Measurements from ENCODE around the gene AAMP. TPM values are rescaled to one million over a fixed set of nuclear protein-coding genes. Genes with fewer than 3 reads are reported as not detected.

Gene AAMP
- total and polyA plus RNA-seq, 4 experiments from 2014 or later: 66.2 to 101 (median 72.6) TPM

GRCh38 chr2:218252509-218253231 is 17.3 kb downstream of the AAMP start:
- peak overlapping the region in 6 of 7 donors; percentile 17 to 53 (median 34) for H3K27ac Mint-ChIP-seq
- POLR2A ChIA-PET (ENCODE audit: partially characterized antibody): interaction anchor here (0.9 to 1.9 kb wide), 4 partner anchors 21 to 34 kb away, joined by 3 to 6 read pairs (median 4); no protein-coding TSS in a partner anchor
- Histone ChIP-seq H3K27me3 (ENCODE audit: insufficient read depth, low read length) (no peaks in the 10 kb centered on the region), H3K27ac (ENCODE audit: low read depth, low read length) (no peak overlapping the region), H3K9me3 (ENCODE audit: control insufficient read depth in 1 of 2, low read length in 2 of 2) (no peaks in the 10 kb centered on the region), H3K36me3 (ENCODE audit: insufficient read depth, low read length) (peaks cover 82% of the 10 kb centered on the region), H3K4me1 (ENCODE audit: insufficient read depth, low read length) (peaks cover 9% of the 10 kb centered on the region), H3K4me3 (ENCODE audit: low read length in 2 of 2) (no peak overlapping the region)
- H3K36me3 Mint-ChIP-seq: peaks cover 60 to 88% of the 10 kb centered on the region in 2 donors
- intact Hi-C loops (cut with micrococcal nuclease): no loop called here
- peaks cover 9 to 22% (median 13%) of the 10 kb centered on the region in 4 donors for H3K4me1 Mint-ChIP-seq
- no peak for DNase-seq
- H3K9me3 Mint-ChIP-seq: no peaks in the 10 kb centered on the region
- H3K27me3 Mint-ChIP-seq: no peaks in the 10 kb centered on the region
- H3K4me3 Mint-ChIP-seq: no peak overlapping the region
- CTCF ChIA-PET (ENCODE audit: partially characterized antibody): interaction anchor here (1.0 to 10.5 kb wide), 9 partner anchors 9 to 85 kb away, joined by 3 to 157 read pairs (median 5); partner anchors contain the start of genes AAMP, CXCR1 and PNKD

GRCh38 chr2:218249691-218250090 is 20.2 kb downstream of the AAMP start:
- Mint-ChIP-seq H3K27ac (peak overlapping the region in 5 of 7 donors; percentile 35 to 83 (median 43)), H3K4me3 (peak overlapping the region in 1 of 8 donors; percentile 14), H3K27me3 (no peaks in the 10 kb centered on the region), H3K36me3 (peaks cover 64 to 86% of the 10 kb centered on the region in 2 donors), H3K4me1 (peaks cover 0 to 6% (median 6%) of the 10 kb centered on the region in 4 donors), H3K9me3 (no peaks in the 10 kb centered on the region)
- peaks cover 95% of the 10 kb centered on the region for H3K36me3 ChIP-seq (ENCODE audit: insufficient read depth, low read length)
- H3K9me3 ChIP-seq (ENCODE audit: control insufficient read depth in 1 of 2, low read length in 2 of 2): no peaks in the 10 kb centered on the region
- CTCF ChIA-PET (ENCODE audit: partially characterized antibody): no interaction called here
- no peak for DNase-seq
- intact Hi-C loops (cut with micrococcal nuclease): no loop called here
- no peaks in the 10 kb centered on the region for H3K27me3 ChIP-seq (ENCODE audit: insufficient read depth, low read length)
- H3K4me1 ChIP-seq (ENCODE audit: insufficient read depth, low read length): no peaks in the 10 kb centered on the region
- no peak overlapping the region for H3K4me3 ChIP-seq (ENCODE audit: low read length in 2 of 2)
- no peak overlapping the region for H3K27ac ChIP-seq (ENCODE audit: low read depth, low read length)
- POLR2A ChIA-PET (ENCODE audit: partially characterized antibody): no interaction called here

- CTCF ChIA-PET (ENCODE audit: partially characterized antibody): interaction anchor here (0.7 to 7.8 kb wide), 3 partner anchors 11 to 111 kb away, joined by 3 to 61 read pairs (median 4); no protein-coding TSS in a partner anchor
Measured at GRCh38 chr2:218245214-218245613, 24.7 kb downstream of the AAMP start.

GRCh38 chr2:218244665-218245064 is 25.3 kb downstream of the AAMP start:
- H3K27me3 ChIP-seq (ENCODE audit: insufficient read depth, low read length): no peaks in the 10 kb centered on the region
- no peak overlapping the region for H3K27ac ChIP-seq (ENCODE audit: low read depth, low read length)
- no peak overlapping the region for H3K4me3 ChIP-seq (ENCODE audit: low read length in 2 of 2)
- H3K27me3 Mint-ChIP-seq: no peaks in the 10 kb centered on the region
- CTCF ChIA-PET (ENCODE audit: partially characterized antibody): interaction anchor here (1.3 to 7.8 kb wide), 4 partner anchors 10 to 22 kb away, joined by 3 to 61 read pairs (median 6); no protein-coding TSS in a partner anchor
- H3K9me3 Mint-ChIP-seq: no peaks in the 10 kb centered on the region
- H3K36me3 Mint-ChIP-seq: peaks cover 44 to 86% of the 10 kb centered on the region in 2 donors
- peaks cover 9% of the 10 kb centered on the region for H3K4me1 ChIP-seq (ENCODE audit: insufficient read depth, low read length)
- peak overlapping the region in 6 of 7 donors; percentile 5 to 78 (median 60) for H3K27ac Mint-ChIP-seq
- POLR2A ChIA-PET (ENCODE audit: partially characterized antibody): interaction anchor here (1.0 to 1.4 kb wide), 3 partner anchors 9 to 25 kb away, joined by 3 to 4 read pairs (median 4); partner anchors contain the start of genes AAMP and PNKD
- peaks cover 10 to 20% (median 11%) of the 10 kb centered on the region in 4 donors for H3K4me1 Mint-ChIP-seq
- no peak overlapping the region for H3K4me3 Mint-ChIP-seq
- peaks cover 91% of the 10 kb centered on the region for H3K36me3 ChIP-seq (ENCODE audit: insufficient read depth, low read length)
- no peaks in the 10 kb centered on the region for H3K9me3 ChIP-seq (ENCODE audit: control insufficient read depth in 1 of 2, low read length in 2 of 2)
- DNase-seq: no peak
- intact Hi-C loops (cut with micrococcal nuclease): no loop called here

More at GRCh38 chr2:218245214-218245613, 24.7 kb downstream of the AAMP start:
- no peak overlapping the region for H3K4me3 ChIP-seq (ENCODE audit: low read length in 2 of 2)
- POLR2A ChIA-PET (ENCODE audit: partially characterized antibody): interaction anchor here (1.2 to 2.1 kb wide), 3 partner anchors 9 to 25 kb away, joined by 3 to 9 read pairs (median 4); no protein-coding TSS in a partner anchor
- no peaks in the 10 kb centered on the region for H3K9me3 Mint-ChIP-seq
- H3K36me3 ChIP-seq (ENCODE audit: insufficient read depth, low read length): peaks cover 93% of the 10 kb centered on the region
- H3K9me3 ChIP-seq (ENCODE audit: control insufficient read depth in 1 of 2, low read length in 2 of 2): no peaks in the 10 kb centered on the region
- H3K4me3 Mint-ChIP-seq: no peak overlapping the region
- H3K4me1 Mint-ChIP-seq: peaks cover 11 to 24% (median 13%) of the 10 kb centered on the region in 4 donors
- no peak overlapping the region for H3K27ac ChIP-seq (ENCODE audit: low read depth, low read length)
- DNase-seq: no peak
- H3K27ac Mint-ChIP-seq: peak overlapping the region in 3 of 7 donors; percentile 57 to 78 (median 69)
- intact Hi-C loops (cut with micrococcal nuclease): no loop called here
- H3K36me3 Mint-ChIP-seq: peaks cover 46 to 87% of the 10 kb centered on the region in 2 donors
- peaks cover 9% of the 10 kb centered on the region for H3K4me1 ChIP-seq (ENCODE audit: insufficient read depth, low read length)
- no peaks in the 10 kb centered on the region for H3K27me3 Mint-ChIP-seq
- H3K27me3 ChIP-seq (ENCODE audit: insufficient read depth, low read length): no peaks in the 10 kb centered on the region

GRCh38 chr2:218244204-218244603 is 25.7 kb downstream of the AAMP start:
- Mint-ChIP-seq H3K4me1 (peaks cover 10 to 17% (median 12%) of the 10 kb centered on the region in 4 donors), H3K27me3 (no peaks in the 10 kb centered on the region), H3K27ac (peak overlapping the region in 6 of 7 donors; percentile 12 to 78 (median 58)), H3K9me3 (no peaks in the 10 kb centered on the region), H3K36me3 (peaks cover 41 to 84% of the 10 kb centered on the region in 2 donors), H3K4me3 (no peak overlapping the region)
- DNase-seq: no peak
- H3K4me3 ChIP-seq (ENCODE audit: low read length in 2 of 2): no peak overlapping the region
- intact Hi-C loops (cut with micrococcal nuclease): no loop called here
- H3K36me3 ChIP-seq (ENCODE audit: insufficient read depth, low read length): peaks cover 90% of the 10 kb centered on the region
- H3K9me3 ChIP-seq (ENCODE audit: control insufficient read depth in 1 of 2, low read length in 2 of 2): no peaks in the 10 kb centered on the region
- ChIA-PET POLR2A (ENCODE audit: partially characterized antibody) (interaction anchor here (1.0 to 1.4 kb wide), 5 partner anchors 10 to 26 kb away, joined by 3 to 4 read pairs (median 3); partner anchors contain the start of genes AAMP and PNKD), CTCF (ENCODE audit: partially characterized antibody) (interaction anchor here (1.3 to 7.8 kb wide), 4 partner anchors 9 to 76 kb away, joined by 3 to 61 read pairs (median 6); no protein-coding TSS in a partner anchor)
- H3K4me1 ChIP-seq (ENCODE audit: insufficient read depth, low read length): peaks cover 9% of the 10 kb centered on the region
- H3K27ac ChIP-seq (ENCODE audit: low read depth, low read length): no peak overlapping the region
- H3K27me3 ChIP-seq (ENCODE audit: insufficient read depth, low read length): no peaks in the 10 kb centered on the region

GRCh38 chr2:218238887-218239286 is 31.1 kb downstream of the AAMP start:
- H3K4me1 ChIP-seq (ENCODE audit: insufficient read depth, low read length): peaks cover 9% of the 10 kb centered on the region
- H3K27me3 Mint-ChIP-seq: no peaks in the 10 kb centered on the region
- ChIA-PET CTCF (ENCODE audit: partially characterized antibody) (interaction anchor here (0.9 kb wide), 1 partner anchor 9 kb away, joined by 3 read pairs; no protein-coding TSS in a partner anchor), POLR2A (ENCODE audit: partially characterized antibody) (interaction anchor here (1.7 kb wide), 1 partner anchor 31 kb away, joined by 4 read pairs; the partner anchor contains the start of genes AAMP and PNKD)
- no peaks in the 10 kb centered on the region for H3K9me3 ChIP-seq (ENCODE audit: control insufficient read depth in 1 of 2, low read length in 2 of 2)
- no peak overlapping the region for H3K4me3 ChIP-seq (ENCODE audit: low read length in 2 of 2)
- no peak overlapping the region for H3K4me3 Mint-ChIP-seq
- peak overlapping the region in 2 of 7 donors; percentile 37 to 57 for H3K27ac Mint-ChIP-seq
- DNase-seq: no peak
- no peak overlapping the region for H3K27ac ChIP-seq (ENCODE audit: low read depth, low read length)
- intact Hi-C loops (cut with micrococcal nuclease): no loop called here
- peaks cover 11 to 21% (median 12%) of the 10 kb centered on the region in 4 donors for H3K4me1 Mint-ChIP-seq
- H3K9me3 Mint-ChIP-seq: no peaks in the 10 kb centered on the region
- H3K27me3 ChIP-seq (ENCODE audit: insufficient read depth, low read length): no peaks in the 10 kb centered on the region
- peaks cover 50 to 89% of the 10 kb centered on the region in 2 donors for H3K36me3 Mint-ChIP-seq
- H3K36me3 ChIP-seq (ENCODE audit: insufficient read depth, low read length): peaks cover 87% of the 10 kb centered on the region

- peak overlapping the region in 1 of 7 donors; percentile 46 for H3K27ac Mint-ChIP-seq
- no peaks in the 10 kb centered on the region for H3K27me3 Mint-ChIP-seq
- H3K27ac ChIP-seq (ENCODE audit: low read depth, low read length): no peak overlapping the region
- H3K4me3 Mint-ChIP-seq: no peak overlapping the region
- H3K27me3 ChIP-seq (ENCODE audit: insufficient read depth, low read length): no peaks in the 10 kb centered on the region
- DNase-seq: no peak
- peaks cover 75% of the 10 kb centered on the region for H3K36me3 ChIP-seq (ENCODE audit: insufficient read depth, low read length)
- H3K4me1 ChIP-seq (ENCODE audit: insufficient read depth, low read length): peaks cover 14% of the 10 kb centered on the region
- H3K4me1 Mint-ChIP-seq: peaks cover 10 to 22% (median 15%) of the 10 kb centered on the region in 4 donors
- H3K36me3 Mint-ChIP-seq: peaks cover 56 to 80% of the 10 kb centered on the region in 2 donors
- H3K9me3 Mint-ChIP-seq: no peaks in the 10 kb centered on the region
- intact Hi-C loops (cut with micrococcal nuclease): no loop called here
- ChIA-PET POLR2A (ENCODE audit: partially characterized antibody) (interaction anchor here (1.0 kb wide), 1 partner anchor 10 kb away, joined by 4 read pairs; no protein-coding TSS in a partner anchor), CTCF (ENCODE audit: partially characterized antibody) (no interaction called here)
- no peak overlapping the region for H3K4me3 ChIP-seq (ENCODE audit: low read length in 2 of 2)
- no peaks in the 10 kb centered on the region for H3K9me3 ChIP-seq (ENCODE audit: control insufficient read depth in 1 of 2, low read length in 2 of 2)
Measured at GRCh38 chr2:218236829-218237228, 33.1 kb downstream of the AAMP start.
